ENCODE measurements around the gene PGGT1B.

DNA sequence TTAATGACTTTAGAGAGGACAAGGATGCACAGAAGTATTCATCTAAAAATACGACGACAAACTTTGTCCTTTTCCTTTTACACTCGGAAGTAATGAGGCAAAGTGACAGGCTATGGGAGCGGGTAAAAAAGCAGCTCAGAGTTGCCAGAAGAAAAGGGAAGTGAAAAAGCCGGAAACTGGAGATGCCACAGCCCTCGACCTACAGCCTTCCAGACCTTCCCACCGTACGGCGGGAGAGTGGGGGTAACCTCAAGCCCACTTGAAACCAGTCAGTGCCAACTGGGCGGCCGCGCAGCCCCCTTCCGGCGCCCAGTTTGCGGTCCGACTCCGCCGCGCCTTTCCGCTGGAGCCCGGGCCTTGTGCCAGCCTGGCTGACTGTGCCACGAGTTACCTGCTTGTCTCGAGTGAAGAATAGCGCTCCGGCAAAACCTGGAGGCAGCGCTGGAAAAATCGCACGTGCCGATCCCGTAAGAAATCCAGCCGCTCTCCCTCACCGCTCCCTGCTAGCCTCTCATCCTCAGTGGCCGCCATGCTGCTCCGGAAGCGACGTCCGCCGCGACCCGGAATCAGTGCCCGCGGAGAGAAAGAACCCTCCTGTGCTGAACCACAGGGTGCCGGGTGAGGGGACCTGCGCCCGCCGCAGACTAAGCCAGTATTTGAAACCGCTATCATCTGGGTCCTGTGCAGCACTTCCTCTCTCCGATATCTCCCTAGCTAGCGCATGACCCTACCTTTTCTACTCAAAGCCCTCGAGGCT lies at the start of gene PGGT1B:
- TF ChIP-seq, protein P1, sequence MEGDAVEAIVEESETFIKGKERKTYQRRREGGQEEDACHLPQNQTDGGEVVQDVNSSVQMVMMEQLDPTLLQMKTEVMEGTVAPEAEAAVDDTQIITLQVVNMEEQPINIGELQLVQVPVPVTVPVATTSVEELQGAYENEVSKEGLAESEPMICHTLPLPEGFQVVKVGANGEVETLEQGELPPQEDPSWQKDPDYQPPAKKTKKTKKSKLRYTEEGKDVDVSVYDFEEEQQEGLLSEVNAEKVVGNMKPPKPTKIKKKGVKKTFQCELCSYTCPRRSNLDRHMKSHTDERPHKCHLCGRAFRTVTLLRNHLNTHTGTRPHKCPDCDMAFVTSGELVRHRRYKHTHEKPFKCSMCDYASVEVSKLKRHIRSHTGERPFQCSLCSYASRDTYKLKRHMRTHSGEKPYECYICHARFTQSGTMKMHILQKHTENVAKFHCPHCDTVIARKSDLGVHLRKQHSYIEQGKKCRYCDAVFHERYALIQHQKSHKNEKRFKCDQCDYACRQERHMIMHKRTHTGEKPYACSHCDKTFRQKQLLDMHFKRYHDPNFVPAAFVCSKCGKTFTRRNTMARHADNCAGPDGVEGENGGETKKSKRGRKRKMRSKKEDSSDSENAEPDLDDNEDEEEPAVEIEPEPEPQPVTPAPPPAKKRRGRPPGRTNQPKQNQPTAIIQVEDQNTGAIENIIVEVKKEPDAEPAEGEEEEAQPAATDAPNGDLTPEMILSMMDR (IDR thresholded peaks at IDR 0.05) = no peak
- peak in 1 of 2 donors; percentile 31 for TF ChIP-seq POLR2A (IDR thresholded peaks at IDR 0.05)

All from uterus (tissue), 2 donors.